SW480 (cell line): Measurements from ENCODE around the gene PFKFB4.
A peak's percentile ranks its signal among the peaks of the same experiment; 100 is the strongest.
"Not testable (repeated sequence)": the region's sequence is repeated elsewhere in the genome, so short reads cannot be mapped to it uniquely, and the experiment has no call there.

Experiments
- DNase-seq: peaks from one replicate; pipeline ENCODE4 v3.0.0-alpha.2; 2016; ENCODE audit warnings: low spot score

The PFKFB4 gene

GRCh38 chr3:48492461-48493202 is 64.0 kb downstream of the PFKFB4 start:
- DNase-seq: no peak

DNA sequence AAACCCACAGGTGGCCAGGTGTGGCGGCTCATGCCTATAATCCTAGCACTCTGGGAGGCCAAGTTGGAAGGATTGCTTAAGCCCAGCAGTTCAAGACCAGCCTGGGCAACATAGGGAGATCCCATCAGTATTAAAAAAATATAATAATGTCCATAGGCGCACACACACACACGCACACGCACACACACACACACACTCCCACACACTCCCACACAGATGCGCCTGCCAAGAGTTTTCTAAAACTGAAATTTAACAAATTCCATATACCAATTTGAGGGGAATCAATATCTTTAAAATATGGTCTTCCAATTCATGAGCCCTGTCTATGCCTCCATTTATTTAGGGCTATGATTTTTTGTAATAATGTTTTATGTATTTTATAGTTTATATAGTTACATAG is 69.7 kb downstream of the PFKFB4 start:
- DNase-seq: no peak

DNA sequence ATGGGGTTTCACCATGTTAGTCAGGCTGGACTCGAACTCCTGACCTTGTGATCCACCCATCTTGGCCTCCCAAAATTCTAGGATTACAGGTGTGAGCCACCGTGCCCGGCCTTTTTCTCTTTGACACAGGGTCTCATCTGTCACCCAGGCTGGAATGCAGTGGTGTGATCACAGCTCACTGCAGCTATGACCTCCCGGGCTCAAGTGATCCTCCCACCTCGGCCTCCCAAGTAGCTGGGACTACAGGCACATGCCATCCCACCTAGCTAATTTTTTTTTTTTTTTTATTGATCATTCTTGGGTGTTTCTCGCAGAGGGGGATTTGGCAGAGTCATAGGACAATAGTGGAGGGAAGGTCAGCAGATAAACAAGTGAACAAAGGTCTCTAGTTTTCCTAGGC is 73.8 kb downstream of the PFKFB4 start:
- DNase-seq: not testable (repeated sequence)

DNA sequence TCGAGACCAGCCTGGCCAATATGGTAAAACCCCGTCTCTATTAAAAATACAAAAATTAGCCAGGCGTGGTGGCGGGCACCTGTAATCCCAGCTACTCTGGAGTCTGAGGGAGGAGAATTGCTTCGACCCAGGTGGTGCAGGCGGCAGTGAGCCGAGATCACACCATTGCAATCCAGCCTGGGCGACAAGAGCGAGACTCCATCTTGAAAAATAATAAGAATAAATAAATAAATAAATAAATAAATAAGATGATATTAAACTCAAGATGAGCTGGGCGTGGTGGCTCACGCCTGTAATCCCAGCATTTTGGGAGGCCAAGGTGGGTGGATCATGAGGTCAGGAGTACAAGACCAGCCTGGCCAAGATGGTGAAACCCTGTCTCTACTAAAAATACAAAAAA is 75.7 kb downstream of the PFKFB4 start:
- not testable (repeated sequence) for DNase-seq

GRCh38 chr3:48478626-48479555 is 77.7 kb downstream of the PFKFB4 start:
- DNase-seq: no peak

- no peak for DNase-seq
Observed at GRCh38 chr3:48477959-48478520, 78.6 kb downstream of the PFKFB4 start.

DNA sequence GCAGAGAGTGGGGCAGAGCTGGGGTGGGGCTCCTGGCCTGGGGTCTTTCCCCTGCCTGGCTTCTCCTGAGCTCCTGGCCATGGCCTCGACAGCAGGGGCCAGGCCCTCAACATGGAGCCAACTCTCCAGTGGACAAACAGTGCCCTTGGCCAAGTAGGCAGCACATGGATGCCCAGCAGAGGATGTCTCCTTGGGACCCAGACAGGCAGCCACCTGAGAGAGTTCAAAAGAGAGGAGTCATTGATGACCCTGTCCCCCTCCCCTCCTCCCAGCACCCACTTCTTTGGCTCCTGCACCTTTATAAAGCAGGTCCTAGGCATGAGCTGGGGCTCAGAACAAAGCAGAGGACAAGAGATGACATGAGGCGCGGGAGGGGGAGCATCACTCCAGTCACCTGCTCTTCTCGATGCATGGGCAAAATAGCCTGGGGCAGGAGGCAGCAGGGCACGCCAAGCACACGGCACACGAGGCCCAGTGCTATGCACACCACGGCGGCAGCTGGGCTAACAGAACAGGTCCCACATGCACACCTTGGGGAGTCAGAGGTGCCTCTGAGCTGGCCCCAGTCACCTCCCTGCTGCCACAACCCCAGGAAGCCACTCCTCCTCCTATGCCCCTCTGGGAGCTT is 80.1 kb downstream of the PFKFB4 start:
- DNase-seq: no peak

- DNase-seq: no peak
Observed at GRCh38 chr3:48475188-48475587, 81.4 kb downstream of the PFKFB4 start.

- peak; percentile 75 for DNase-seq
Observed at GRCh38 chr3:48474619-48475018, 82.0 kb downstream of the PFKFB4 start.

- not testable (repeated sequence) for DNase-seq
Observed at GRCh38 chr3:48474031-48474430, 82.6 kb downstream of the PFKFB4 start.

- DNase-seq: no peak
Observed at GRCh38 chr3:48473617-48473952, 83.0 kb downstream of the PFKFB4 start.

GRCh38 chr3:48472923-48473616 is 83.5 kb downstream of the PFKFB4 start:
- peak; percentile 85 for DNase-seq

GRCh38 chr3:48472673-48472922 is 84.0 kb downstream of the PFKFB4 start:
- DNase-seq: peak; percentile 74

DNA sequence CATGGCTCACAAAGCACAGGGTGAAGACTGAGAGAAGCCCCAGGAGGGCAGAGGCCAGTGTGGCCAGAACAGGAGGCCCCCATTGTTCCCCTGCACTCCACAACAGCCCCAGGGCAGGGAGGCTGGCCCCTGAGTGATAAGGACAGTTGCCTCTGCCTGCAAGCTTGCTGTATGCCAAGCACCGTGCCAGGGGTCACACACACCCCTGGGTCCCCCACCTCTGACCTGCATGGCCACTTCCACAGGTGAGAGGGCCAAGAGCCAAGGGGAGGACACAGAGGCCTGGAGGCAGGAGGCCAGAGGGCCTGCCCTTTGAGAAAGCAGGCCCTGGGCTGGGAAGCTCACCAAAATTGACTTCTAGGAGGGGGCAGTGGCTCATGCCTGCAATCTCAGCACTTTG is 86.3 kb downstream of the PFKFB4 start:
- DNase-seq: no peak

DNA sequence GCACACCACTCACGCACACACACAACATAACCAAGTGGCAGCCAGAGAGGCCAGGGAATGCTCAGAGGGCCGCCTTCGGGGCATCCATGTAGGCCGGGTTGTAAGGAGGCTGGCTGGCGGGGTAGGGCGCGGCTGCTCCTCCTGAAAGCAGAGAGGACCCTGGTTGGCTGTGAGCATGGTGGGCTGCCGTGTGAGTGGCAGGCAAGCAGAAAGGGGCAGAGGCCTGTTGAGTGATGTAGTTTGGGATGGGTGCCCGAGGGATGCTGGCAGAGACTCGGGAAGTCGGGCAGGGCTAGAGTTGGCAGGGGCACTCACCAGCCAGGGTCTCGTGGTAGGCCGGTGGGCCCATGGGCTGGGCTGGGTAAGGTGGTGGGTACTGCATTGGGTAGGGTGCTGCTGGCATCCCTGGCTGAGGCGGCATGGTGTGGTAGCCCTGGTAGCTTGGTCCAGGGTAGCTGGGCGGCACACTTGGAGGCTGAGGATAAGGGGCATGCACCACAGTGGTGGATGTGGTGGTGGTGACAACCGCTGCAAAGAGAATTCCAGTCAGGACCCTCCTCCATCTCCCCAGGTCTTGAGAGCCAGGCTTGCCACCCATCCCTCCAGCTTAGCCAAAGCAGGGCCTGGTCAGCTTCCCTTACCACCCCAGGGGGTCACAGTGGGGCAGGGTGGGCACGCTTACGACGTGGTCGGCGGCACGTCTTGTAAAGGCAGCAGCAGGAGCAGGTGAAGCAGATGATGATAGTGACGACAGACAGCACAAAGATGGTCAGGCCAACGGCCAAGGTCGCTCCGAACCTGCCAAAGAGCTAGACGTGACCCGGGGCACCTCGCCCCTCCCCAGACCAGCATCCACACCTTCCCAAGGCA is 87.3 kb downstream of the PFKFB4 start:
- no peak for DNase-seq

DNA sequence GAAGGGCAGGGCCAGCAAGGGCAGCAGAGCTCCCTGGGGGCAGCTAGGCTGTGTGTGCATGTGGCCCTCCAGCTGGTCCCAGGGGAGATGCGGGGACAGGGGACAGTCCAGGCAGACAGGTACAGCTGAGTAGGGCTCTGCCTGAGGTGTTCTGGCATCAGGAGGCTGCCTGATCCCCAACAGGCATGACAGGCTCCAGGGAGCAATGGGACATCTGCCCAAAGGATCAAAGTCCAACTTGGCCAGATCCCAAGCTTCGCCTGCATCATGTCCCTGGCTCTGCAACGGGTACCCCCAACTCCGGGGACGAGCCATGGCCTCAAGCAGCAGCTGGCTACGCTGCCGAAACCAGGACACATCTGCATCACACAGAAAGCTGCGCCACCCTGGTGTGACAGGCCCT is 88.3 kb downstream of the PFKFB4 start:
- DNase-seq: no peak
